NT2/D1 (cell line): ENCODE data around the gene FYCO1.

ENCODE experiments used
- DNase-seq: peaks from one replicate; pipeline ENCODE4 v3.0.0-alpha.2; 2011; ENCODE audit warnings: low read depth, low spot score
- H3K27me3 ChIP-seq: 2 replicates; pipeline ENCODE4 v1.6.0; 2011; ENCODE audit warnings: mild to moderate bottlenecking; ENCODE audit not compliant: insufficient read length, insufficient read depth
- H3K36me3 ChIP-seq: 2 replicates; pipeline ENCODE4 v1.6.1; 2011; ENCODE audit warnings: mild to moderate bottlenecking, low read length, mixed read lengths; ENCODE audit not compliant: insufficient read depth, insufficient read length
- H3K4me1 ChIP-seq: 2 replicates; pipeline ENCODE4 v1.5.1; 2011; ENCODE audit not compliant: insufficient read depth, insufficient read length
- H3K4me3 ChIP-seq: 2 replicates; pipeline ENCODE4 v1.5.1; 2011; ENCODE audit warnings: low read depth; ENCODE audit not compliant: insufficient read length
- H3K9ac ChIP-seq: 2 replicates; pipeline ENCODE4 v1.6.0; 2011; ENCODE audit warnings: low read depth; ENCODE audit not compliant: insufficient read length
- H3K9me3 ChIP-seq: 2 replicates; pipeline ENCODE4 v1.5.1; 2011; ENCODE audit warnings: mild to moderate bottlenecking, low read length; ENCODE audit not compliant: insufficient read depth
- SUZ12 ChIP-seq: IDR thresholded peaks from 2 replicates; pipeline ENCODE4 v1.6.1; 2011; ENCODE audit not compliant: insufficient read length, insufficient read depth; ENCODE audit errors: extremely low read depth
- YY1 ChIP-seq: IDR thresholded peaks from 2 replicates; pipeline ENCODE4 v1.6.1; 2011; ENCODE audit not compliant: insufficient read length, insufficient read depth
- ZNF274 ChIP-seq: IDR thresholded peaks from 2 replicates; pipeline ENCODE4 v1.6.1; 2011; ENCODE audit warnings: mild to moderate bottlenecking, low read depth, low read length

The FYCO1 gene

GRCh38 chr3:46029953-46030543, 34.4 kb upstream of the FYCO1 start:
- Histone ChIP-seq H3K9me3 (peaks cover 39% of the 10 kb centered on the region), H3K27me3 (no peaks in the 10 kb centered on the region), H3K9ac (no peak overlapping the region), H3K4me3 (no peak overlapping the region), H3K4me1 (no peaks in the 10 kb centered on the region), H3K36me3 (no peaks in the 10 kb centered on the region)
- no peak for DNase-seq
- TF ChIP-seq ZNF274: no peak
- no peak for TF ChIP-seq SUZ12
- TF ChIP-seq YY1: no peak

- TF ChIP-seq YY1 (no peak), SUZ12 (no peak), ZNF274 (no peak)
- Histone ChIP-seq H3K27me3 (no peaks in the 10 kb centered on the region), H3K9me3 (peaks cover 39% of the 10 kb centered on the region), H3K36me3 (no peaks in the 10 kb centered on the region), H3K4me1 (no peaks in the 10 kb centered on the region), H3K9ac (no peak overlapping the region), H3K4me3 (no peak overlapping the region)
- DNase-seq: no peak
Observed at GRCh38 chr3:46027736-46028397, 32.2 kb upstream of the FYCO1 start.

GRCh38 chr3:46027021-46027705, 31.5 kb upstream of the FYCO1 start, which contains the start of gene XCR1:
Gene XCR1, minus strand, starts transcription at chr3:46027483. Its CDS starts 5,536 bp downstream, at chr3:46021947.
- no peak for DNase-seq
- TF ChIP-seq SUZ12: no peak
- TF ChIP-seq ZNF274: no peak
- TF ChIP-seq YY1: no peak
- Histone ChIP-seq H3K36me3 (no peaks in the 10 kb centered on the region), H3K9ac (no peak within 1 kb of the TSS), H3K27me3 (no peaks in the 10 kb centered on the region), H3K9me3 (peaks cover 37% of the 10 kb centered on the region), H3K4me3 (no peak within 1 kb of the TSS), H3K4me1 (no peaks in the 10 kb centered on the region)

GRCh38 chr3:46025139-46025538, 29.5 kb upstream of the FYCO1 start:
- DNase-seq: no peak
- H3K9ac ChIP-seq: no peak overlapping the region
- TF ChIP-seq ZNF274 (no peak), YY1 (no peak), SUZ12 (no peak)

GRCh38 chr3:46024131-46024530, 28.5 kb upstream of the FYCO1 start:
- Histone ChIP-seq H3K4me1 (no peaks in the 10 kb centered on the region), H3K27me3 (no peaks in the 10 kb centered on the region), H3K4me3 (no peak overlapping the region), H3K9ac (no peak overlapping the region), H3K9me3 (peaks cover 23% of the 10 kb centered on the region), H3K36me3 (no peaks in the 10 kb centered on the region)
- TF ChIP-seq SUZ12 (no peak), YY1 (no peak), ZNF274 (no peak)
- no peak for DNase-seq

More at GRCh38 chr3:46025139-46025538, 29.5 kb upstream of the FYCO1 start:
- Histone ChIP-seq H3K4me3 (no peak overlapping the region), H3K4me1 (no peaks in the 10 kb centered on the region), H3K9me3 (peaks cover 23% of the 10 kb centered on the region), H3K36me3 (no peaks in the 10 kb centered on the region), H3K27me3 (no peaks in the 10 kb centered on the region)

GRCh38 chr3:46022909-46023785, 27.5 kb upstream of the FYCO1 start:
- TF ChIP-seq ZNF274 (no peak), YY1 (no peak), SUZ12 (no peak)
- Histone ChIP-seq H3K4me1 (no peaks in the 10 kb centered on the region), H3K4me3 (no peak overlapping the region), H3K36me3 (no peaks in the 10 kb centered on the region), H3K27me3 (no peaks in the 10 kb centered on the region), H3K9me3 (peaks cover 13% of the 10 kb centered on the region), H3K9ac (no peak overlapping the region)
- no peak for DNase-seq

- H3K36me3 ChIP-seq: no peaks in the 10 kb centered on the region
- no peak for DNase-seq
- no peak for TF ChIP-seq YY1
- no peak for TF ChIP-seq ZNF274
- no peak for TF ChIP-seq SUZ12
Observed at GRCh38 chr3:46021516-46021915, 25.9 kb upstream of the FYCO1 start.

More at GRCh38 chr3:46021516-46021915, 25.9 kb upstream of the FYCO1 start:
- H3K9me3 ChIP-seq: no peaks in the 10 kb centered on the region; the same call in 1 of the 2 replicates
- no peaks in the 10 kb centered on the region for H3K4me1 ChIP-seq
- H3K27me3 ChIP-seq: no peaks in the 10 kb centered on the region
- no peak overlapping the region for H3K9ac ChIP-seq
- no peak overlapping the region for H3K4me3 ChIP-seq
